WI38 (cell line): ENCODE results near the gene MAP1LC3C.

ENCODE experiments used
- H3K4me3 ChIP-seq: 2 replicates; pipeline ENCODE4 v1.5.1; 2011; ENCODE audit warnings: low read depth, mild to moderate bottlenecking, control low read depth, low read length
- CTCF ChIP-seq: IDR thresholded peaks from 2 replicates; pipeline ENCODE4 v1.5.1; 2012; ENCODE audit warnings: low read depth, mild to moderate bottlenecking, control low read depth, low read length

The MAP1LC3C gene

DNA sequence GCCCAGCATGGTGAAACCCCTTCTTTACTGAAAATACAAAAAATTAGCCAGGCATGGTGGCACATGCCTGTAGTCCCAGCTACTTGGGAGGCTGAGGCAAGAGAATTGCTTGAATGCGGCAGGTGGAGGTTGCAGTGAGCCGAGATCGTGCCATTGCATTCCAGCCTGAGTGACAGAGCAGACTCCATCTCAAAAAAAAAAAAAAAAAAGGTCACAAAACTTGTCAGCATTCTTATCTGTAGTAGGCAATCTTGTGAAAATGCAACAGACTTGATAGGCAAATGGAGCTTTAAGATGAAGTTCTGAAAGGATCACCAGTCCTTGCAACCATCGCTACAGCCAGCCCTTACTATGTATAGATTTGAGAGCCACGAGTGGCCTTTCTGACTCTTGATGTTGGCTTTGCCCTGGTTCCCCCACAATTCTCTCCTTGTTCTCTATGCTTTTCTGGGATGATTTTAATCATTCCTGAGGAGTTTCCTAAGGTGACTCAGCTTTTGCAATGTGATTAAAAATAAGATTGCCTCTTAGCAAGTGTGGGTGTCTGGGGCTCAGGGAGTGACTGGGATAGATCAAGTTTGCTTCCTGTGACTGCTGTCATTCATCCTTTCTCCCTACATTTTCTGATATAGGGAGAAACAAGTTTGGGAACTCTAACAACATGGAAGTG lies 7.1 kb upstream of the MAP1LC3C start:
- no peak for TF ChIP-seq CTCF
- no peak overlapping the region for H3K4me3 ChIP-seq

DNA sequence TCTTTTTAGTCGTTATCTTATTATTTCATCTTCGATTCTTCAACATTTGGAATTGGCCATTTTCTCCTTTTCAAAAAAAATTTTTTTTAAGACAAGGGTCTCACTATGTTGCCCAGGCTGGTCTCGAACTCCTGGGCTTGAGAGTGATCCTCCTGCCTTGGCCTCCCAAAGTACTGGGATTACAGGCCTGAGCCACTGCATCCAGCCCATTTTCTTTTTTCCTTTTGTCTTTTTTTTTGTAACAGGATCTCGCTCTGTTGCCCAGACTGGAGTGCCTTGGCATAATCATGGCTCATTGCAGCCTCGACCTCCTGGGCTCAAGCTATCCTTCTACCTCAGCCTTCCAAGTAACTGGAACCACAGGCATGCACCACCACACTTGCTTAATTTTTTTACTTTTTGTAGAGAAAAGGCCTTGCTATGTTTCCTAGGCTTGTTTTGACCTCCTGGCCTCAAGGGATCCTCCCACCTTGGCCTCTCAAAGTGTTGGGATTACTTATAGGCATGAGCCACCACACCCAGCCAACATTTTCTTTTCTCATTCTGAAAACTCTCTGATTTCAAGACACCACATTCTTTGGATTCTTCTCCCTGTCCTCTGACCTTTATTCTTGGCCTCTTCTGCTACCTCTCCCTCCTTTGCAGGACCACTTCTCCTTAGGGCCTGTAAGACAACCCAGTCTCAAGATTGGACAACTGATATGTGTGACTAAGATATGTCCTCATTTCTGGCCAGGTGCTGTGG lies 6.0 kb upstream of the MAP1LC3C start:
- TF ChIP-seq CTCF = no peak
- no peak overlapping the region for H3K4me3 ChIP-seq

- H3K4me3 ChIP-seq = no peak overlapping the region
- no peak for TF ChIP-seq CTCF
These were observed 3.6 kb upstream of the MAP1LC3C start for GRCh38 chr1:242002510-242002909.

- no peak for TF ChIP-seq CTCF
- no peak overlapping the region for H3K4me3 ChIP-seq
These were observed 3.2 kb upstream of the MAP1LC3C start for GRCh38 chr1:242002072-242002471.

DNA sequence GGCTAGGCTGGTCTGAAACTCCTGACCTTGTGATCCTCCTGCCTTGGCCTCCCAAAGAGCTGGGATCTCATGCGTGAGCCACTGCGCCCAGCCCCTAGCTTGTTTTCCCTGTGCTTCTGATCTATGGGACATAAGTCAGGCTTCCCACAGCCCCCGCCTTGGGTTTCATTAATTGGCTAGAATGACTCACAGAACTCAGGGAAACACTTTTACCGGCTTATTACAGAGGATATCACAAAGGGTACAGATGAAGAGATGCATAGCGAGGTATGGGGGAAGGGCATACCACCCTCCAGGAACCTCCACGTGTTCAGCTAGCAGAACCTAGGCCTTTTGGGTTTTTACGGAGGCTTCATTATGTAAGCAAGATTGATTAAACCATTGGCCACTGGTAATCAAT lies 1.5 kb upstream of the MAP1LC3C start:
- H3K4me3 ChIP-seq = no peak overlapping the region

DNA sequence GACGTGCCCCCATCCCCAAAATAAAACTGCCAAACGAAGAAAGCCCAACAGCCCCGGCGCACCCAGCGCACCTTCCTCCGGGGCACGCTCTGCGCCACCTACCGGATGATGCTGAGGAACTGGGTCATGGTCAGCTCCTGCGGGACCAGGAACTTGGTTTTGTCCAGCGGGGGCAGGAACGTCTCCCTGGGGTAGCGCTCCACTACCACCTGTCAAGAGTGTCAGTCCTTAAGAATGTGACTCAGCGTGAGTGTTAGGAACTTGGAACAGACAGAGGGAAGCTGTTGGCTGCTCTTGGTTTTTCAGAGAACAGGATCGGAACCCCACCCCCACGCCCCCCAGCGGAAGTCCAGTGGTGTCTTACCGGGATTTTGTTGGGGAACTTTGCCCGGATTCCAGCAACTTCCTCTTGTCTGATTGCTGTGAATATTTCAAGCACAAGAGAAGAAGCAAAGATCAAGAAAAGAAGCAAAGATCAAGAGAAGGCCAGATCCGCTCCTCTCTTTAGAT lies 431 bp downstream of the MAP1LC3C start:
- peak; percentile 37; the same call in 1 of the 2 replicates for TF ChIP-seq CTCF
- no peak overlapping the region for H3K4me3 ChIP-seq

More for the DNA sequence above, 1.5 kb upstream of the MAP1LC3C start:
- TF ChIP-seq CTCF = no peak

GRCh38 chr1:241997401-241997998 lies 1.4 kb downstream of the MAP1LC3C start:
- H3K4me3 ChIP-seq = no peak overlapping the region
- TF ChIP-seq CTCF = no peak
